Neuronal stem cell (in vitro differentiated cells): ENCODE results near the gene VSTM4.

Experiments
- DNase-seq: peaks from one replicate; pipeline ENCODE4 v3.0.0-alpha.2; 2013; ENCODE audit warnings: low spot score
- H2AFZ ChIP-seq: one replicate; pipeline ENCODE4 v1.6.1; 2013; ENCODE audit warnings: mild to moderate bottlenecking, low read length, inconsistent platforms
- H2AK5ac ChIP-seq: 2 replicates; pipeline ENCODE4 v1.6.1; 2013; ENCODE audit warnings: low read depth, mild to moderate bottlenecking, inconsistent platforms, low read length, moderate library complexity, mixed read lengths
- H2BK120ac ChIP-seq: 2 replicates; pipeline ENCODE4 v1.6.1; 2013; ENCODE audit warnings: low read depth, mild to moderate bottlenecking, inconsistent platforms, low read length, moderate library complexity, mixed read lengths
- H2BK12ac ChIP-seq: one replicate; pipeline ENCODE4 v1.6.1; 2013; ENCODE audit warnings: low read length, inconsistent platforms
- H2BK15ac ChIP-seq: 2 replicates; pipeline ENCODE4 v1.6.1; 2013; ENCODE audit warnings: mild to moderate bottlenecking, low read length, inconsistent platforms, mixed read lengths
- H2BK5ac ChIP-seq: one replicate; pipeline ENCODE4 v1.6.1; 2013; ENCODE audit warnings: inconsistent platforms, mild to moderate bottlenecking, low read length, moderate library complexity
- H3K14ac ChIP-seq: one replicate; pipeline ENCODE4 v1.6.1; 2013; ENCODE audit warnings: low read length, inconsistent platforms
- H3K18ac ChIP-seq: 2 replicates; pipeline ENCODE4 v1.6.1; 2013; ENCODE audit warnings: low read length, inconsistent platforms
- H3K23ac ChIP-seq: 2 replicates; pipeline ENCODE4 v1.6.1; 2013; ENCODE audit warnings: low read depth, mild to moderate bottlenecking, mixed read lengths, low read length, inconsistent platforms; ENCODE audit not compliant: poor library complexity
- H3K27ac ChIP-seq: replicated peaks from 3 replicates; pipeline ENCODE4 v1.5.1; 2013; ENCODE audit warnings: low read length, inconsistent platforms
- H3K27me3 ChIP-seq, 3 experiments: 2 replicates each; pipeline ENCODE4 v1.6.1; 2013; ENCODE audit warnings: low read length in 3 of 3, mild to moderate bottlenecking in 2 of 3, inconsistent platforms in 1 of 3, low read depth in 1 of 3, mixed read lengths in 1 of 3, moderate library complexity in 1 of 3; ENCODE audit not compliant: control insufficient read depth in 3 of 3, insufficient read depth in 3 of 3
- H3K36me3 ChIP-seq, 2 donors: replicated peaks in 1 of 2; 2 replicates each; pipeline ENCODE4 v1.6.1; 2013; ENCODE audit warnings: low read length in 2 of 2; ENCODE audit not compliant: control insufficient read depth in 2 of 2, insufficient read depth in 2 of 2
- H3K4ac ChIP-seq: 2 replicates; pipeline ENCODE4 v1.6.1; 2013; ENCODE audit warnings: inconsistent platforms, mild to moderate bottlenecking, low read length, moderate library complexity
- H3K4me1 ChIP-seq, 2 donors: 1 replicate in 1 of 2; 2 replicates in 1 of 2; pipeline ENCODE4 v1.6.1; 2013; ENCODE audit warnings: low read length in 2 of 2, low read depth in 1 of 2; ENCODE audit not compliant: control insufficient read depth in 2 of 2, insufficient read depth in 1 of 2
- H3K4me2 ChIP-seq: one replicate; pipeline ENCODE4 v1.6.1; 2013; ENCODE audit warnings: mild to moderate bottlenecking, low read length, inconsistent platforms; ENCODE audit not compliant: insufficient read depth, poor library complexity, severe bottlenecking
- H3K4me3 ChIP-seq, 2 donors: 2 replicates each; pipeline ENCODE4 v1.5.1; 2013; ENCODE audit warnings: low read length in 2 of 2, mild to moderate bottlenecking in 2 of 2, inconsistent platforms in 1 of 2, moderate library complexity in 1 of 2
- H3K79me1 ChIP-seq: one replicate; pipeline ENCODE4 v1.6.1; 2013; ENCODE audit warnings: low read depth, mild to moderate bottlenecking, inconsistent platforms, low read length, moderate library complexity
- H3K9ac ChIP-seq: one replicate; pipeline ENCODE4 v1.6.1; 2013; ENCODE audit warnings: mild to moderate bottlenecking, low read depth, low read length, inconsistent platforms; ENCODE audit not compliant: poor library complexity
- H3K9me3 ChIP-seq, 2 donors: replicated peaks in 1 of 2; 2 replicates each; pipeline versions ENCODE3 to v1.6.1; 2013; ENCODE audit warnings: low read length in 2 of 2, mild to moderate bottlenecking in 2 of 2, inconsistent platforms in 1 of 2, low read depth in 1 of 2, mixed read lengths in 1 of 2, moderate library complexity in 1 of 2; ENCODE audit not compliant: control insufficient read depth in 2 of 2, insufficient read depth in 1 of 2
- H4K8ac ChIP-seq: one replicate; pipeline ENCODE4 v1.6.1; 2013; ENCODE audit warnings: low read depth, mild to moderate bottlenecking, inconsistent platforms, low read length, moderate library complexity
- H4K91ac ChIP-seq: one replicate; pipeline ENCODE4 v1.6.1; 2013; ENCODE audit warnings: low read length, low read depth, mild to moderate bottlenecking, inconsistent platforms; ENCODE audit not compliant: poor library complexity
- WGBS, 2 donors: extraction: QIAGEN DNeasy Blood & Tissue Kit; methylation state at CpG; one replicate each; pipeline ENCODE4 v1.1.7; 2013; ENCODE audit warnings: missing lambda C conversion rate in 2 of 2, mixed read lengths in 1 of 2; ENCODE audit not compliant: insufficient read length in 2 of 2, insufficient replicate concordance in 1 of 2; ENCODE audit errors: extremely low coverage in 2 of 2; 5-methylcytosine and 5-hydroxymethylcytosine counted together

The VSTM4 gene

DNA sequence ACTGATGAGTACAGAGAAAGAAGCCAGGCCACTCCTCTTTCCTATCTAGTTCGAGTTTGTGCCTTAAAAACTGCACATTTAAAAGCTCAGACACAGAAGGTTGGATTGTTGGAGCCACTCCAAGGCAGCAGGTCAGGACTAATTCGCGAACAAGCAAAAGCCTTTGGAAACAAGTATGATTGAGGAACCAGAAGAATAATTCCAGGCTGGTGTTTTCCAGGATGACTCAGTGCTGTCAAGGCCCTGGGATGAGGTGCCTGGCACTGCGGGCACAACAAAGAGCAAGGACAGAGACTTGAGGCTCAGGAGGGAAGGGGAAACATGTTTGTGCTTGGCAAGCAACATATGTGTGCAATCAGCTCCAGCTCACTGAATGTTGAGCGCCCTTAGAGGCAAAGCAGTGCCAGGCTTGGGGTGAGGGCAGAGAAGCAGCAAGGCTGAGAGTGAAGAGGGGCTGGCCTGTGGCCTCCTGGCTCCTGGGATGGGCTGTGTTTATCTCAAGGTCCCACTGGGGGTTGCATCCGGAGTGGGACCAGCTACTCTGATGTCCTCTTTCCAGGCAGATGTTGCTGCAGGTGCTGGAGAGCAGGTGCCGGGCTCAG lies 44.1 kb downstream of the VSTM4 start:
- H3K9me3 ChIP-seq = peaks cover 0 to 1% of the 10 kb centered on the region in 2 donors
- no CpG with 5 or more reads among the region's 7 CpGs for WGBS, 2 donors
- H2BK15ac ChIP-seq = no peak overlapping the region
- H2AK5ac ChIP-seq = no peak overlapping the region
- no peak overlapping the region for H3K4me2 ChIP-seq
- no peaks in the 10 kb centered on the region for H3K36me3 ChIP-seq
- no peak overlapping the region for H2BK120ac ChIP-seq
- H3K9ac ChIP-seq = no peak overlapping the region
- no peak for DNase-seq
- H3K4ac ChIP-seq = no peak overlapping the region
- no peak overlapping the region for H4K91ac ChIP-seq
- H2BK5ac ChIP-seq = no peak overlapping the region
- no peak overlapping the region for H3K4me3 ChIP-seq
- H3K23ac ChIP-seq = peak overlapping the region; percentile 16
- no peak overlapping the region for H3K18ac ChIP-seq
- H2BK12ac ChIP-seq = no peak overlapping the region
- H3K27ac ChIP-seq = no peak overlapping the region
- no peak overlapping the region for H2AFZ ChIP-seq
- no peaks in the 10 kb centered on the region for H3K27me3 ChIP-seq
- no peak overlapping the region for H3K14ac ChIP-seq
- H3K79me1 ChIP-seq = no peaks in the 10 kb centered on the region
- no peaks in the 10 kb centered on the region for H3K4me1 ChIP-seq
- H4K8ac ChIP-seq = no peak overlapping the region

- no peak overlapping the region for H2BK12ac ChIP-seq
- H2BK15ac ChIP-seq = no peak overlapping the region
- H3K9ac ChIP-seq = no peak overlapping the region
Measured at GRCh38 chr10:49070701-49071100, 44.6 kb downstream of the VSTM4 start.

GRCh38 chr10:49068672-49069217 lies 46.6 kb downstream of the VSTM4 start:
- Histone ChIP-seq H3K9me3 (peaks cover 0 to 1% of the 10 kb centered on the region in 2 donors), H2AFZ (no peak overlapping the region), H3K4ac (no peak overlapping the region), H3K4me1 (no peaks in the 10 kb centered on the region), H3K9ac (no peak overlapping the region), H3K27ac (no peak overlapping the region), H3K23ac (no peak overlapping the region), H2BK12ac (no peak overlapping the region), H3K4me2 (no peak overlapping the region), H2BK15ac (no peak overlapping the region), H2BK5ac (no peak overlapping the region), H3K4me3 (no peak overlapping the region), H3K27me3 (no peaks in the 10 kb centered on the region), H3K14ac (no peak overlapping the region), H4K91ac (no peak overlapping the region), H3K79me1 (no peaks in the 10 kb centered on the region), H3K18ac (no peak overlapping the region), H3K36me3 (no peaks in the 10 kb centered on the region), H2AK5ac (no peak overlapping the region), H2BK120ac (no peak overlapping the region), H4K8ac (no peak overlapping the region)
- no peak for DNase-seq
- WGBS, 2 donors = no CpG with 5 or more reads among the region's 6 CpGs

More at GRCh38 chr10:49070701-49071100, 44.6 kb downstream of the VSTM4 start:
- Histone ChIP-seq H3K27me3 (no peaks in the 10 kb centered on the region), H3K4me2 (no peak overlapping the region), H3K79me1 (no peaks in the 10 kb centered on the region), H3K14ac (no peak overlapping the region), H3K4me1 (no peaks in the 10 kb centered on the region), H3K4me3 (no peak overlapping the region), H2AK5ac (no peak overlapping the region), H3K36me3 (no peaks in the 10 kb centered on the region), H3K23ac (no peak overlapping the region), H4K8ac (no peak overlapping the region), H2BK120ac (no peak overlapping the region), H2AFZ (no peak overlapping the region), H4K91ac (no peak overlapping the region), H3K4ac (no peak overlapping the region), H3K18ac (no peak overlapping the region), H3K9me3 (peaks cover 0 to 1% of the 10 kb centered on the region in 2 donors), H3K27ac (no peak overlapping the region), H2BK5ac (no peak overlapping the region)
- no peak for DNase-seq
- WGBS, 2 donors = no CpG with 5 or more reads among the region's 4 CpGs

DNA sequence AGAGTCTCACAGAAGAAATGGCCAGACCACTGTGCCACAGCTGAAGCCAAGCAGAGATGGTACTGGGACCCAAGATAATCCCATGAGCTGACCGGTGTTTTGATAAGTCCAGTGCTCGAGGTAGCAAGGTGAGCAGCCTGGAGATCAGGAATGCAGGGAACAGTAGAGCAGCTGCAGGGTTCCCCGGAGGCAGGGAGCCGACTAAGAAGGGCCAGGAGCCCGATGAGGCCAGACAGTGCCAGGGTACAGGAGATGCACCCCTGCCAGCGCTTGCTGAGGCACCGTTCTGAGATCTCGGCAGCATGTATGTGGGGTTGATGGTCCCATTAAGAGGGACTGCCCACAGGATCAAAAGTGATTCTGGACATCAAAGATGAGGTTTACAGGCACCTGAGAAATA lies 47.1 kb downstream of the VSTM4 start:
- WGBS, 2 donors = no CpG with 5 or more reads among the region's 8 CpGs
- H3K27me3 ChIP-seq = no peaks in the 10 kb centered on the region
- H3K4me2 ChIP-seq = no peak overlapping the region
- no peak overlapping the region for H3K23ac ChIP-seq
- H2AFZ ChIP-seq = no peak overlapping the region
- no peak overlapping the region for H2BK120ac ChIP-seq
- H3K9me3 ChIP-seq = peaks cover 1 to 4% of the 10 kb centered on the region in 2 donors
- H3K4me1 ChIP-seq = no peaks in the 10 kb centered on the region
- H2BK15ac ChIP-seq = no peak overlapping the region
- no peak overlapping the region for H3K9ac ChIP-seq
- no peak overlapping the region for H3K4ac ChIP-seq
- H3K4me3 ChIP-seq = no peak overlapping the region
- H3K79me1 ChIP-seq = no peaks in the 10 kb centered on the region
- H4K91ac ChIP-seq = no peak overlapping the region
- no peak overlapping the region for H2AK5ac ChIP-seq
- no peak overlapping the region for H4K8ac ChIP-seq
- H2BK12ac ChIP-seq = no peak overlapping the region
- no peak overlapping the region for H3K14ac ChIP-seq
- DNase-seq = no peak
- no peak overlapping the region for H2BK5ac ChIP-seq
- no peak overlapping the region for H3K27ac ChIP-seq
- peak overlapping the region; percentile 22 for H3K18ac ChIP-seq
- no peaks in the 10 kb centered on the region for H3K36me3 ChIP-seq
